LHCN-M2 (cell line): Measurements from ENCODE around the gene KCP. TPM values are rescaled to one million over a fixed set of nuclear protein-coding genes. Genes with fewer than 3 reads are reported as not detected.
A peak's percentile ranks its signal among the peaks of the same experiment; 100 is the strongest.

Experiments used
- DNase-seq: peaks from one replicate; pipeline ENCODE4 v3.0.0-alpha.2; 2012; ENCODE audit warnings: low read depth
- total RNA-seq: library from RNA; depleted of rRNA; stranded (reverse); fragments of >200 nt; gene quantifications from 2 replicates; pipeline ENCODE4 v1.2.3, GENCODE V29; 2014

Gene KCP
- total RNA-seq, 1 experiment from 2014 or later: not detected

GRCh38 chr7:128858380-128859231 lies 51.9 kb downstream of the KCP start:
- no peak for DNase-seq

- no peak for DNase-seq
Observed at GRCh38 chr7:128856001-128856718, 54.3 kb downstream of the KCP start.

- DNase-seq: no peak
Observed at GRCh38 chr7:128855559-128855958, 55.0 kb downstream of the KCP start.

- DNase-seq: no peak
Observed at GRCh38 chr7:128854396-128854795, 56.1 kb downstream of the KCP start.

GRCh38 chr7:128853799-128854198 lies 56.7 kb downstream of the KCP start:
- no peak for DNase-seq

GRCh38 chr7:128852537-128853254 lies 57.8 kb downstream of the KCP start:
- no peak for DNase-seq

- no peak for DNase-seq
Observed at GRCh38 chr7:128849804-128850490, 60.6 kb downstream of the KCP start.

GRCh38 chr7:128849156-128849515 lies 61.4 kb downstream of the KCP start:
- DNase-seq: no peak

GRCh38 chr7:128848289-128849155 lies 62.0 kb downstream of the KCP start:
- no peak for DNase-seq

GRCh38 chr7:128847721-128848211 lies 62.7 kb downstream of the KCP start:
- no peak for DNase-seq

- DNase-seq: no peak
Observed at GRCh38 chr7:128846781-128847444, 63.6 kb downstream of the KCP start.

GRCh38 chr7:128845987-128846386 lies 64.5 kb downstream of the KCP start:
- DNase-seq: no peak

GRCh38 chr7:128845475-128845874 lies 65.0 kb downstream of the KCP start:
- DNase-seq: no peak

- no peak for DNase-seq
Observed at GRCh38 chr7:128844777-128845311, 65.7 kb downstream of the KCP start.

- DNase-seq: no peak
Observed at GRCh38 chr7:128843938-128844621, 66.4 kb downstream of the KCP start.

GRCh38 chr7:128842674-128843641 lies 67.6 kb downstream of the KCP start:
- no peak for DNase-seq

GRCh38 chr7:128841921-128842673 lies 68.4 kb downstream of the KCP start:
- DNase-seq: peak; percentile 53
